Measurements from ENCODE around the gene MYO3B.

The MYO3B gene

GRCh38 chr2:170449034-170449433 is 271.1 kb downstream of the MYO3B start:
- TF ChIP-seq CTCF (IDR thresholded peaks at IDR 0.05; ENCODE audit: insufficient read depth, low read depth, low read length, missing control alignments), result no peak
- no peak overlapping the region for H3K4me3 ChIP-seq (ENCODE audit: low read depth, low read length)
- DNase-seq (ENCODE audit: low read depth), result no peak

- no peak overlapping the region for H3K4me3 ChIP-seq (ENCODE audit: low read depth, low read length)
- no peak for DNase-seq (ENCODE audit: low read depth)
- no peak for TF ChIP-seq CTCF (IDR thresholded peaks at IDR 0.05; ENCODE audit: insufficient read depth, low read depth, low read length, missing control alignments)
Measured at GRCh38 chr2:170454471-170455372, 276.8 kb downstream of the MYO3B start.

- no peak for TF ChIP-seq CTCF (IDR thresholded peaks at IDR 0.05; ENCODE audit: insufficient read depth, low read depth, low read length, missing control alignments)
- no peak for DNase-seq (ENCODE audit: low read depth)
Measured at GRCh38 chr2:170455617-170456426, 277.9 kb downstream of the MYO3B start.

GRCh38 chr2:170456914-170457313 is 279.0 kb downstream of the MYO3B start:
- DNase-seq (ENCODE audit: low read depth), result no peak
- TF ChIP-seq CTCF (IDR thresholded peaks at IDR 0.05; ENCODE audit: insufficient read depth, low read depth, low read length, missing control alignments), result no peak
- no peak overlapping the region for H3K4me3 ChIP-seq (ENCODE audit: low read depth, low read length)

More at GRCh38 chr2:170455617-170456426, 277.9 kb downstream of the MYO3B start:
- H3K4me3 ChIP-seq (ENCODE audit: low read depth, low read length), result no peak overlapping the region

GRCh38 chr2:170457742-170458141 is 279.8 kb downstream of the MYO3B start:
- H3K4me3 ChIP-seq (ENCODE audit: low read depth, low read length), result no peak overlapping the region
- no peak for TF ChIP-seq CTCF (IDR thresholded peaks at IDR 0.05; ENCODE audit: insufficient read depth, low read depth, low read length, missing control alignments)
- DNase-seq (ENCODE audit: low read depth), result no peak

- H3K4me3 ChIP-seq (ENCODE audit: low read depth, low read length), result no peak overlapping the region
- no peak for DNase-seq (ENCODE audit: low read depth)
- no peak for TF ChIP-seq CTCF (IDR thresholded peaks at IDR 0.05; ENCODE audit: insufficient read depth, low read depth, low read length, missing control alignments)
Measured at GRCh38 chr2:170461889-170462288, 283.9 kb downstream of the MYO3B start.

All from GM12865 (cell line).